ENCODE measurements around the gene DNAJC10.

Gene DNAJC10

DNA sequence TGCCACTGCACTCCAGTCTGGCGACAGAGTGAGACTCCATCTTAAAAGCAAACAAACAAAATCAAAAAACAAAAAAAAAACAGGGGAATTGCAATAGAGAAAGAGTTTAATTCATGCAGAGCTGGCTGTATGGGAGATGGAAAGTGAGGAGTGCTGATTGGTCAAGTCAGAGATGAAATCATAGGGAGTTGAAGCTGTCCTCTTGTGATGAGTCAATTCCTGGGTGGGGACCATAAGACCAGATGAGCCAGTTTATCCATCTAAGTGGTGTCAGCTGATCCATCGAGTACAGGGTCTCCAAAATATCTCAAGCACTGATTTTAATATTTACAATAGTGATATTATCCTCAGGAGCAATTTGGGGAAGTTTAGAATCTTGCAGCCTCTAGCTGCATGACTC is 105.1 kb downstream of the DNAJC10 start:
- H3K4me1 Mint-ChIP-seq, result no peaks in the 10 kb centered on the region
- CTCF ChIA-PET, result no interaction called here
- peaks cover 12% of the 10 kb centered on the region for H3K27me3 Mint-ChIP-seq

DNA sequence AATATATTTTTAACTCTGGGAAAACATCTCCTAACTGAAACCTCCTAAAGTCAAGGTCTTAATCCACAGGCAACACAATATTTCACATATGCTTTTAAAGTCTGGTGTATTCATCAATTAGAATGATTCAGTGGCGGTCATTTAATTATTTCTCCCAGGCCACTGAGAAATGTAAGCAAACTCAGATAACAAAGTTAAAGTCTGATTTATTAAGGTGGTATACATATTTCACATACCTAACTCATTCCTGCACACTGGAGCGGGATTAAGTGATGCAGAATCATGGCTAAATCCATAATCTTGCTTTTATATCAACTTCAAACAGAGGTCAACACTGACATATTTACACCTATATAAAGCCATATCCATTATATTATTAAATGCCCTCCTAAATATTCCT is 106.7 kb downstream of the DNAJC10 start:
- H3K4me1 Mint-ChIP-seq, result no peaks in the 10 kb centered on the region
- no peaks in the 10 kb centered on the region for H3K9me3 Mint-ChIP-seq
- peaks cover 16% of the 10 kb centered on the region for H3K27me3 Mint-ChIP-seq
- no peak overlapping the region for H3K27ac Mint-ChIP-seq
- H3K4me3 Mint-ChIP-seq, result no peak overlapping the region
- no peaks in the 10 kb centered on the region for H3K36me3 Mint-ChIP-seq
- CTCF ChIA-PET, result interaction anchor here (0.7 kb wide), 1 partner anchor 182 kb away, joined by 3 read pairs; no protein-coding TSS in a partner anchor
- DNase-seq, result no peak

More for the DNA sequence above, 105.1 kb downstream of the DNAJC10 start:
- Mint-ChIP-seq H3K36me3 (no peaks in the 10 kb centered on the region), H3K27ac (no peak overlapping the region), H3K9me3 (no peaks in the 10 kb centered on the region), H3K4me3 (no peak overlapping the region)
- no peak for DNase-seq

DNA sequence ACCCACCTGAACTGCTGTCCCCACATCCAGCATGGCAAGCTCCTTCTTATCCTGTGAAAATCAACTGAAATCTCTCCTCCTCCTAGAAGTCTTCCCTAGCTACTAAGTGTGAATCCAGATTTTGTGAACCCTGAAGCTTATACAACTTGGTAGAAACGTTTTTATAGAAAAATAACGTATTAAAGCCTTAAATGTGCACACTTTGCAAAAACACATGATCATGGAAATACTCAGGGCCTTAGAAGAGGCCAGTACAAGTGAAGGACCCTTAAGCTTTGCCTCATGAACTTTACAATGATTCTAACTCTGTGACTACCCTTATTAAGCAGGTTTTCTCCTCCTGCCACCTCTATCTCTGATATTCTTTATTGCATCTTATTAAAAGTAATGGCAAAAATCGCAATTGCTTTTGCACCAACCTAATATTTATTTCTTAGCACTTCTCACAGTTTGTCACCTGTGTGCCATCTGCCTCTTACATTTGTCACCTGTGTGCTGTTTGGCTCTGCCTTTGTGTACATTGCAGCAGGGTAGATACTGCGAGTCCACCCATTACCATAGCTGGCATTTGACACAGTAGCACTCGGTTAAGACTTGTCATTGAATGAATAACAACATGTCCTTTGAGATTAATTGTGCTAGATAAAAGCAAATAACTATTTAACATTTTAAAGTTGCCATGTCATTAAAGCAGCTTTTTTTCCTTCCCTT is 108.2 kb downstream of the DNAJC10 start:
- Mint-ChIP-seq H3K27me3 (peaks cover 25% of the 10 kb centered on the region), H3K27ac (no peak overlapping the region)

DNA sequence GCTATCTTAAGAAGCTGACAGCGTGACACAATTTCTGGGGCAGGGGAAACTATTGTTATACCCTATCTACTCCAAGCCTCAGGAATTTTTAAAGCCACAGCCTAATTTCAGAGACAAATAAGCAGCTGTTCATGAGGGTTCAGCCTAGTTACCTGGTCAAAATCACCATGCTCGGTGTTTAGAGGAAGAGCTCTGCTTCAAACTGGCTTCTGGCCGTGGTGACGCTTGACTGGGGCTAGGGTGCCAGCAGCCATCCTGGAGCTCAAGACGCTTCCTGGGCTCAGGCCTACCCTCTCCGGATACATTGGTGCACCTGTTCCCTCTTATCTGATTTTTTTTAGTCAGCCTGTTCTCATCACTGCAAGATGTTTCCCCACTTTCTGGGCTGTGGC is 108.7 kb downstream of the DNAJC10 start:
- Mint-ChIP-seq H3K4me1 (no peaks in the 10 kb centered on the region), H3K36me3 (no peaks in the 10 kb centered on the region), H3K27me3 (peaks cover 29% of the 10 kb centered on the region), H3K4me3 (no peak overlapping the region), H3K9me3 (no peaks in the 10 kb centered on the region), H3K27ac (no peak overlapping the region)
- DNase-seq, result no peak
- CTCF ChIA-PET, result interaction anchor here (0.6 to 0.7 kb wide), 2 partner anchors 9 to 115 kb away, joined by 3 read pairs; no protein-coding TSS in a partner anchor

More for the DNA sequence above, 108.2 kb downstream of the DNAJC10 start:
- no peaks in the 10 kb centered on the region for H3K9me3 Mint-ChIP-seq
- DNase-seq, result no peak
- H3K36me3 Mint-ChIP-seq, result no peaks in the 10 kb centered on the region
- CTCF ChIA-PET, result interaction anchor here (0.6 to 0.7 kb wide), 2 partner anchors 9 to 116 kb away, joined by 3 read pairs; no protein-coding TSS in a partner anchor
- H3K4me1 Mint-ChIP-seq, result no peaks in the 10 kb centered on the region
- no peak overlapping the region for H3K4me3 Mint-ChIP-seq

DNA sequence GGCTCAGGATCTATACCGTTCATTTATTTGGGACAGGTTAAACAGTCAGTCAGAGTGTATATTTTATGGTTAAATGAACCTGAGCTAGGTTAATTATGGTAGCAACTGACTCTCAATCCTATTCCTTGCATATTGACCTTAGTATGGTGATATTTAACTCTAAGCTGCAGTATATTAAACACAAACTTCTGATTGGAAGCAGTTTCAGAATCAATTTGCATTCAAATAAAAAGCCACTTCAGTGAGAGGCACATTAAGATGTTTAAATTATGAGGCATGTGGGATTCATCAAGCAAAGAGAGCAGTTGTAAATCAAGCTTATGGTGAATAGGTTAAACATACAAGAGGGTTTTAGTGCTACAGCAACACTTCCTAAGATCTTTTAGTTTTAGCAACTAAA is 110.0 kb downstream of the DNAJC10 start:
- Mint-ChIP-seq H3K27me3 (peaks cover 31% of the 10 kb centered on the region), H3K4me3 (no peak overlapping the region), H3K9me3 (no peaks in the 10 kb centered on the region), H3K4me1 (no peaks in the 10 kb centered on the region), H3K27ac (no peak overlapping the region), H3K36me3 (no peaks in the 10 kb centered on the region)
- CTCF ChIA-PET, result interaction anchor here (0.6 kb wide), 1 partner anchor 32 kb away, joined by 3 read pairs; no protein-coding TSS in a partner anchor
- no peak for DNase-seq

DNA sequence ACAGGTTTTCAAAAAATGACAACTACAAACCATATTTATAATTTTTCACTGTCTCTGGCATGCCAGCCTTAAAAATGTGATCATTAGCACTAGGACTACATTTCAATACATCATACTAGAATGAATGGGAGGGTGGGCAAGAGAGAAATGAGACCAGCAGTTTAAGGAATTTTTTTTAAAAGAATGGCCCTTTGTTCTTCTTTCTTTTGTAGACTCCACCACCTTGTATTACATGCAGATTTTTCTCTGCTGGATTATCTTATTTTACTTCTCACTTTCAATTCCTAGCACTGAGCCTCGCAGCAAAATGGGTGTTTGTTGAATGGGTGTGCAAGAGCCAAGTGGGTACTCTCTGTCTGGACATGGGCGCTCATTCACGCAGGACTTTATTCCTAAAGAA is 110.4 kb downstream of the DNAJC10 start:
- Mint-ChIP-seq H3K27ac (no peak overlapping the region), H3K27me3 (peaks cover 28% of the 10 kb centered on the region), H3K36me3 (no peaks in the 10 kb centered on the region), H3K4me1 (no peaks in the 10 kb centered on the region), H3K9me3 (no peaks in the 10 kb centered on the region), H3K4me3 (no peak overlapping the region)
- CTCF ChIA-PET, result no interaction called here
- no peak for DNase-seq

DNA sequence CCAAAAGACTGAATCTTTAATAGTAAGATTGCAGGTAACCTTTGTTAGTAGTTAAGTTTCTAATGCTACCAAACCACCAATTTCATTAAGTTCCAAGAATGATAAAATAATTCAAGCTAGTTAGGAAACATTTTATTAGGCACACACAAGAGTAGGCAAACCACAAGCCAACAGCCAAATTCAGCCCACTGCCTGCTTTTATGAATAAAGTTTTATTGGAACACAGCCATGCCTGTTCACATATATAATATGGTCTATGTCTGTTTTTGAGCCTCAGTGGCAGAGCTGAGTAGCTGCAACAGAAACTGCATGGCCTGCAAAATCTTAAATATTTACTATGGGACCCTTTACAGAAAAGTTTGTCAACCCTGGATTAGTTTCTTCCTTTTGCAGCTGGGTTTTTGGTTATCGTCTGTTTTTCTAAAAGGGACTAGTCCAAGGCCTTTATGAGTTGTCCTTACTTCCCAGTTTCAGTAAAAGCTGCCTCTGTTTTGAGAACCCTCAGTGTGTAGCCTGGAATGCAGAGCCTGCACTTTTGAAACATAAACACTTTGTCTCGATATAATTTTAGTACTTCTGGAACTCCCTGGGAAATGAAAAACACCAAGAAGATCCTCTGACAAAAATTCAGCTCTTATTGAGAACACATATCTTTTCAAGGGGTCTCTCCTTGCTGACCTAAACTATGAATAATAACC is 111.3 kb downstream of the DNAJC10 start:
- H3K27me3 Mint-ChIP-seq, result peaks cover 28% of the 10 kb centered on the region
- no peak overlapping the region for H3K4me3 Mint-ChIP-seq
- CTCF ChIA-PET, result no interaction called here
- H3K27ac Mint-ChIP-seq, result no peak overlapping the region
- H3K9me3 Mint-ChIP-seq, result no peaks in the 10 kb centered on the region
- no peaks in the 10 kb centered on the region for H3K4me1 Mint-ChIP-seq
- no peak for DNase-seq
- H3K36me3 Mint-ChIP-seq, result no peaks in the 10 kb centered on the region

DNA sequence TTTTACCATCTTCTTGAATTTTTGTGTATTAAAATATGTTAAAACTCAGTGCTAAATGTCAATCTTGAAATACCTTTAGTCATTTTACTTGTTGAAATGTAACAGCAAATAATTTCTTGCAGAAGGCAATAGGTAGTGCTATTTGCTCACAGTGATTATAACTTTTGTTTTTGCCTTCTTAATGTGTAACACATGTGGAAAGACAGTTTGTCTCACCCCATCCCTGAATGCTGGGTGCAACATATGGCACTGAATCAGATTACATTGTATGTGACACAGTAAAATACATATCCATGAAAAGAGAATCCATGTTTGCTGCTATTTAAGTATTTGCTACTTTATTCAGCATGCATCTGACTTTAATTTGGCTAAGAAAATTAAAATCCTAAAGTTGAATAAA is 115.0 kb downstream of the DNAJC10 start:
- Mint-ChIP-seq H3K9me3 (no peaks in the 10 kb centered on the region), H3K4me1 (no peaks in the 10 kb centered on the region), H3K27ac (no peak overlapping the region), H3K27me3 (peaks cover 20% of the 10 kb centered on the region), H3K4me3 (no peak overlapping the region), H3K36me3 (no peaks in the 10 kb centered on the region)
- CTCF ChIA-PET, result no interaction called here
- DNase-seq, result no peak

DNA sequence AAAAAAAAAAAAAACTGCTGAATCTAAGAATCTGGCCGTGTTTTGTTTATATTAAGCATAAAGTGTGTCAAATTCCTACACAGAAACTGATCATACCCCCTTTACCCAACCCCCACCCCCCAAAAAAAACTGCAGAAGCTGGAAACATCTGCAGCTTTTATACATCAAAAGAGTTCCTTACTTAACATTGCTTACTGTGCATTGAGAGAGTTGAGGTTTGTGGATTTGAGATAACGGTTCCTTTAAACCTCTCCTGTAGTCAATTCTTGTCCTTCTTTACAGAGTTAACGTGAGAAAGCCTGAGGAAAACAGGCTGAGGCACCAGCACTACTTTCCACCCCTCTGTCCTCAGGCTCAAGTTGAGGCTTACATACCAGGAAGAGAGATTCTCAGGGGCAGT is 115.9 kb downstream of the DNAJC10 start:
- H3K9me3 Mint-ChIP-seq, result no peaks in the 10 kb centered on the region
- DNase-seq, result no peak
- peaks cover 16% of the 10 kb centered on the region for H3K27me3 Mint-ChIP-seq
- CTCF ChIA-PET, result no interaction called here
- no peak overlapping the region for H3K27ac Mint-ChIP-seq
- H3K4me3 Mint-ChIP-seq, result no peak overlapping the region
- no peaks in the 10 kb centered on the region for H3K36me3 Mint-ChIP-seq
- no peaks in the 10 kb centered on the region for H3K4me1 Mint-ChIP-seq

DNA sequence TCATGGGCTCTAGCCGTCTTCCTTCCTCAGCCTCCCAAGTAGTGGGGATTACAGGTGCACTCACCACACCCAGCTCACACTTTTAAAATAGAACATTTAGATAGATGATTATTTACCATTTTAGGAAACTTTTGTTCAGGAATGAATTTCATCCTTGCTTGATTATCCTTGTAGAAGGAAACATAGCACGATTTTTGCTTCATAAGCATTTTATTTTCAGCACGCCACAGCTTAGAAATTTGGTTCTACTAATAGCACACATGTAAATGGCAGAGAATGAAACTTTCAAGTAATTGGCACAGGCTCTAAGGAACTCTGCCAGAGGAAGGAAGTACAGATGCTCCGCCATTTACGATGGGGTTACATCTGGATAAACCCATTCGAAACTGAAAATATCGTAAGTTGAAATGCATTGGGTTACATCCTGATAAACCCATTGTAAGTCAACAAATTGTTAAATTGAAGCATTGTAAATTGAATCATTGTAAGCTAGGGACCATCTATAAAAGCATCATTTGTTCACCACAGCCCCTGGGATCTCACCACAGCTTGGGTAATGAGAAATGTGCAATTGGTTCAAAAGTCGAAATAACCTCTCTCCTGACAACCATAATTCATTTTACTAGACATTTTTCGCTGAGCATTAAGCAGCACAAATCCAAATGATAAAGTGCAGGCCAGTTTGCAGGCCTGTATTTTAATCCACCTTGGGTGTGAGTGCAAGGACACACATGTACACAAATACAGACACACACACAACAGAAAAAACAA is 117.2 kb downstream of the DNAJC10 start:
- peaks cover 15% of the 10 kb centered on the region for H3K27me3 Mint-ChIP-seq
- H3K4me1 Mint-ChIP-seq, result no peaks in the 10 kb centered on the region
- DNase-seq, result no peak
- no peaks in the 10 kb centered on the region for H3K36me3 Mint-ChIP-seq
- no peak overlapping the region for H3K4me3 Mint-ChIP-seq
- no peak overlapping the region for H3K27ac Mint-ChIP-seq
- H3K9me3 Mint-ChIP-seq, result no peaks in the 10 kb centered on the region
- CTCF ChIA-PET, result no interaction called here

DNA sequence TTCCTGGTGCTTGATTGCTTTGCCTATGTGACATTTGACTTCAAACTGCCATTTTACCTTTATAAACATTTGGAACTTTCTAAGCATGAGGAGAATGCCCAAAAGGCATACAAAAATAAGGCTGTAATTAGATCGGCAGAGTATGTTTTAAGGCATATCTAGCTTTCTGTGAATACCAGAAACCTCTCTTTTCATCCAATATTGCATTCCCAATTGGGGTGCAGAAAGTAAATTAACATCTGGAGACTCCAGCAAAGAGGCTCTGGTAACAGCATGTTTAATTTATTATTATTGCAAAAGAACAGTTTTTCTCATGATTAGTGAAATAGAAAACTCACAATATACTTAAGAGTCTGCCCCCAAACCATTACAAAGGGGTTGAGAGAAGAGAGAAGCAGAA is 118.2 kb downstream of the DNAJC10 start:
- no peaks in the 10 kb centered on the region for H3K36me3 Mint-ChIP-seq
- H3K9me3 Mint-ChIP-seq, result no peaks in the 10 kb centered on the region
- peaks cover 7% of the 10 kb centered on the region for H3K27me3 Mint-ChIP-seq
- H3K4me1 Mint-ChIP-seq, result no peaks in the 10 kb centered on the region
- H3K4me3 Mint-ChIP-seq, result no peak overlapping the region
- H3K27ac Mint-ChIP-seq, result no peak overlapping the region
- CTCF ChIA-PET, result no interaction called here
- no peak for DNase-seq

DNA sequence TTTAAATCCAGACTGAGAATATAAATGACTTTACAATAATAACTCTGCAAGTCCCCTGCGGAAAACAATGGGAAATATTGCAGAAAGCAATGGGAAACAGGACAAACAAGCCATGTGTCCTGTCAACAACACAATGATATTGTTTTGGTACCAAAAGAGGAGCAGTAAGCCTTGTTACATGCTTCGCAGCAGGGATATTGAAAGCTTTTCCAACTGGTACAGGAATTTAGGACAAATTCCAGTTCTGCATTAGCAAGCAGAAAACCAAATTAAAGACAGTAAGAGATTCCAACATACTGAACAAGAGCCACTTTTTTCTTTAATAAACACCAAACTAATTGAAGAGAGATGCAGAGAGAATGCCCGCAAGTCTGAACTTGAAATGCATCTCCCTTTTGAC is 120.4 kb downstream of the DNAJC10 start:
- H3K4me3 Mint-ChIP-seq, result no peak overlapping the region

More for the DNA sequence above, 120.4 kb downstream of the DNAJC10 start:
- DNase-seq, result no peak
- H3K27ac Mint-ChIP-seq, result no peak overlapping the region
- H3K36me3 Mint-ChIP-seq, result no peaks in the 10 kb centered on the region
- H3K4me1 Mint-ChIP-seq, result no peaks in the 10 kb centered on the region
- H3K27me3 Mint-ChIP-seq, result no peaks in the 10 kb centered on the region
- no peaks in the 10 kb centered on the region for H3K9me3 Mint-ChIP-seq
- CTCF ChIA-PET, result no interaction called here

All from activated naive CD4-positive, alpha-beta T cell treated with anti-CD3 and anti-CD28 coated beads, Interleukin-2, amount 10 ng/mL, durations not matched to agents 7 days and 5 days (primary cell).